Tibial nerve (tissue), 4 donors: ENCODE results near the gene SETX. TPM values are rescaled to one million over a fixed set of nuclear protein-coding genes. Genes with fewer than 3 reads are reported as not detected.

ENCODE experiments used
- DNase-seq, 2 donors: peaks; one replicate each; pipeline ENCODE4 v3.0.0-alpha.2; 2019; ENCODE audit warnings: low spot score in 2 of 2
- H3K27ac ChIP-seq, 4 donors: fragments of 200-600 bp; sonication (generic) in 3 of 4; one replicate each; pipeline ENCODE4 v1.5.1; 2017 to 2019; ENCODE audit warnings: mild to moderate bottlenecking in 1 of 4
- H3K27me3 ChIP-seq, 2 donors: fragments of 200-600 bp; sonication (generic) in 1 of 2; one replicate each; pipeline versions ENCODE4 v1.5.1 to v1.6.0; 2017 to 2019
- H3K36me3 ChIP-seq, 3 donors: fragments of 200-600 bp; sonication (generic); one replicate each; pipeline ENCODE4 v1.5.1; 2018 to 2019
- H3K4me1 ChIP-seq, 4 donors: fragments of 200-600 bp; sonication (generic) in 3 of 4; one replicate each; pipeline ENCODE4 v1.5.1; 2017 to 2019
- H3K4me3 ChIP-seq, 4 donors: fragments of 200-600 bp; sonication (generic) in 3 of 4; one replicate each; pipeline ENCODE4 v1.5.1; 2017 to 2019; ENCODE audit warnings: mild to moderate bottlenecking in 1 of 4, moderate library complexity in 1 of 4
- H3K9me3 ChIP-seq, 4 donors: fragments of 200-600 bp; sonication (generic) in 3 of 4; one replicate each; pipeline ENCODE4 v1.5.1; 2017 to 2019
- CTCF ChIP-seq, 5 experiments: fragments of 200-600 bp in 3 of 5; fragments of 450-650 bp in 2 of 5; sonication (generic) in 3 of 5; IDR thresholded peaks; one replicate each; pipeline ENCODE4 v1.5.1; 2016 to 2019; ENCODE audit warnings: antibody characterized with exemption in 5 of 5, mild to moderate bottlenecking in 3 of 5, moderate library complexity in 2 of 5
- EP300 ChIP-seq, 2 donors: sonication (generic); formaldehyde crosslinking; IDR thresholded peaks; one replicate each; pipeline ENCODE4 v1.6.1; 2017; ENCODE audit warnings: antibody characterized with exemption in 2 of 2, mild to moderate bottlenecking in 1 of 2
- POLR2A ChIP-seq, 2 donors: fragments of 450-650 bp; IDR thresholded peaks; one replicate each; pipeline ENCODE4 v1.6.1; 2017; ENCODE audit warnings: antibody characterized with exemption in 2 of 2, mild to moderate bottlenecking in 2 of 2, moderate library complexity in 2 of 2
- WGBS, 2 donors: methylation state at CpG; one replicate each; pipeline ENCODE4 v1.1.5; 2018; 5-methylcytosine and 5-hydroxymethylcytosine counted together
- total RNA-seq, 4 donors: library from RNA; depleted of rRNA; stranded (reverse); fragments of >200 nt; gene quantifications; one replicate each; pipeline ENCODE4 v1.1.0, GENCODE V29; 2016

SETX gene
- total RNA-seq, 4 donors from 2014 or later = 64.0 to 73.9 (median 65.1) TPM

GRCh38 chr9:132341177-132341840, 13.5 kb downstream of the SETX start:
- no peaks in the 10 kb centered on the region for H3K27me3 ChIP-seq
- H3K4me1 ChIP-seq = no peaks in the 10 kb centered on the region
- peaks cover 14 to 98% (median 37%) of the 10 kb centered on the region in 3 donors for H3K36me3 ChIP-seq
- H3K9me3 ChIP-seq = no peaks in the 10 kb centered on the region
- TF ChIP-seq EP300 (IDR thresholded peaks at IDR 0.05) = no peak
- TF ChIP-seq POLR2A (IDR thresholded peaks at IDR 0.05) = no peak
- no peak for TF ChIP-seq CTCF (IDR thresholded peaks at IDR 0.05)
- no peak for DNase-seq
- 84 to 86% methylated on average over 9 of the region's 9 CpGs for WGBS, 2 donors
- H3K4me3 ChIP-seq = no peak overlapping the region
- H3K27ac ChIP-seq = no peak overlapping the region

- H3K27ac ChIP-seq = no peak overlapping the region
- WGBS, 2 donors = 93 to 98% methylated on average over 3 of the region's 3 CpGs
- no peak for DNase-seq
Measured at GRCh38 chr9:132334364-132334763, 20.4 kb downstream of the SETX start.

GRCh38 chr9:132333556-132333955, 21.2 kb downstream of the SETX start:
- no peaks in the 10 kb centered on the region for H3K9me3 ChIP-seq
- no peaks in the 10 kb centered on the region for H3K4me1 ChIP-seq
- no peaks in the 10 kb centered on the region for H3K27me3 ChIP-seq
- H3K36me3 ChIP-seq = peaks cover 10 to 98% (median 62%) of the 10 kb centered on the region in 3 donors
- H3K27ac ChIP-seq = no peak overlapping the region
- TF ChIP-seq EP300 (IDR thresholded peaks at IDR 0.05) (no peak), POLR2A (IDR thresholded peaks at IDR 0.05) (no peak), CTCF (IDR thresholded peaks at IDR 0.05) (no peak)
- H3K4me3 ChIP-seq = no peak overlapping the region
- no peak for DNase-seq
- WGBS, 2 donors = 80 to 92% methylated on average over 1 of the region's 1 CpG

More at GRCh38 chr9:132334364-132334763, 20.4 kb downstream of the SETX start:
- no peaks in the 10 kb centered on the region for H3K4me1 ChIP-seq
- H3K4me3 ChIP-seq = no peak overlapping the region
- TF ChIP-seq EP300 (IDR thresholded peaks at IDR 0.05) (no peak), CTCF (IDR thresholded peaks at IDR 0.05) (no peak), POLR2A (IDR thresholded peaks at IDR 0.05) (no peak)
- H3K36me3 ChIP-seq = peaks cover 10 to 98% (median 54%) of the 10 kb centered on the region in 3 donors
- H3K9me3 ChIP-seq = no peaks in the 10 kb centered on the region
- no peaks in the 10 kb centered on the region for H3K27me3 ChIP-seq

- WGBS, 2 donors = 97 to 98% methylated on average over 4 of the region's 4 CpGs
- DNase-seq = no peak
- Histone ChIP-seq H3K4me3 (no peak overlapping the region), H3K27ac (no peak overlapping the region), H3K36me3 (peaks cover 3 to 95% (median 47%) of the 10 kb centered on the region in 3 donors), H3K9me3 (no peaks in the 10 kb centered on the region), H3K4me1 (peaks cover 0 to 5% (median 0%) of the 10 kb centered on the region in 4 donors), H3K27me3 (no peaks in the 10 kb centered on the region)
- TF ChIP-seq POLR2A (IDR thresholded peaks at IDR 0.05) (no peak), EP300 (IDR thresholded peaks at IDR 0.05) (no peak), CTCF (IDR thresholded peaks at IDR 0.05) (no peak)
Measured at GRCh38 chr9:132328580-132328979, 26.2 kb downstream of the SETX start.

- 98 to 99% methylated on average over 6 of the region's 6 CpGs for whole genome bisulfite sequencing, 2 donors
- no peaks in the 10 kb centered on the region for H3K27me3 ChIP-seq
- H3K4me1 ChIP-seq = peaks cover 0 to 5% (median 0%) of the 10 kb centered on the region in 4 donors
- TF ChIP-seq POLR2A (IDR thresholded peaks at IDR 0.05) (no peak), CTCF (IDR thresholded peaks at IDR 0.05) (no peak), EP300 (IDR thresholded peaks at IDR 0.05) (no peak)
- no peak for DNase-seq
- H3K36me3 ChIP-seq = peaks cover 3 to 94% (median 41%) of the 10 kb centered on the region in 3 donors
- H3K4me3 ChIP-seq = no peak overlapping the region
- no peak overlapping the region for H3K27ac ChIP-seq
- no peaks in the 10 kb centered on the region for H3K9me3 ChIP-seq
Measured at GRCh38 chr9:132327537-132327936, 27.2 kb downstream of the SETX start.
